Measurements from ENCODE around the gene PAOX. TPM values are rescaled to one million over a fixed set of nuclear protein-coding genes. Genes with fewer than 3 reads are reported as not detected.
"Not testable (repeated sequence)": the region's sequence is repeated elsewhere in the genome, so short reads cannot be mapped to it uniquely, and the experiment has no call there.

PAOX gene
- total RNA-seq, 2 donors from 2014 or later: 12.4 to 13.8 TPM

DNA sequence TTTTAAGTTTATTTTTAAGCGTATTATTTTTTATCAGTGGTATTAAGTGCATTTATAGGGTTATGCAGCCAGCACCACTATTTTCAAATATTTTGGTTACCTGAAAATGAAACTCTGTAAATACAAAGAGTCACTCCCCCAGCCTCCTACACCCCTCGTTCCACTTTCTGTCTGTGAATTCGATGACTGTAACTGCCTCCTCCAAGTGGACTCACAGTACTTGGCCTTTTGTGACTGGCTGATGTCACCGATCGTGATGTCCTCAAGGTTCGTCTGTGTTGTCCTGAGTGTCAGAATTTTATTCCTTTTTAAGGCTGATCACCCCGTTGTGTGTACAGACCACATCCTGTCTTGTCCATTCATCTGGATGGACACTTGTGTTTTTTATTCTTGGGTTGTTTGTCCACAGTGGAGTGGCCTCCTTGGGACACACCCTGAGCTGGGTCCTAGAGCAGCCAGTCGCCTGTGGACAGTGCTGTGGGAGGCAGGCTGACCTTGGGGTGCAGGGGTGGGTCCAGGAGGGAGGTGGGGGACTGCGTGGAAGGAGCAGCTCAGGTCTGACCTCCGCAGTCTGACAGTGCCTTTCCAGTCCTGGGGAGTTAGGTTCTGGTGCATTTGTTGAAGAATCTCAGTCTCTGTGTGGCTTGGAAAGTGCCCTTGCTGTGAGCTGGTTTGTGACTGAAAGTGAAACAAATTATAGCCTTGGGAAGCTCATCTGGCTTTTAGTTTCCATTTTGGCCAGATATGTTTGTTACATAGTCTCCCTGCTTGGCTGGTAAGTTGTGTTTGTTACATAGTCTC lies 21.8 kb downstream of the PAOX start:
- no peaks in the 10 kb centered on the region for H3K9me3 Mint-ChIP-seq
- H3K4me3 Mint-ChIP-seq: peak overlapping the region in 1 of 2 donors; percentile 44
- no peaks in the 10 kb centered on the region for H3K27me3 Mint-ChIP-seq (ENCODE audit: low read depth)
- H3K4me1 Mint-ChIP-seq (ENCODE audit: low read depth): peaks cover 43% of the 10 kb centered on the region
- H3K27ac Mint-ChIP-seq: peak overlapping the region; percentile 56
- DNase-seq: no peak
- ATAC-seq (replicated peaks in 1 of 2): peak; percentile 59 to 63
- H3K36me3 Mint-ChIP-seq (ENCODE audit: insufficient read depth in 2 of 2): peaks cover 14 to 35% of the 10 kb centered on the region in 2 donors

DNA sequence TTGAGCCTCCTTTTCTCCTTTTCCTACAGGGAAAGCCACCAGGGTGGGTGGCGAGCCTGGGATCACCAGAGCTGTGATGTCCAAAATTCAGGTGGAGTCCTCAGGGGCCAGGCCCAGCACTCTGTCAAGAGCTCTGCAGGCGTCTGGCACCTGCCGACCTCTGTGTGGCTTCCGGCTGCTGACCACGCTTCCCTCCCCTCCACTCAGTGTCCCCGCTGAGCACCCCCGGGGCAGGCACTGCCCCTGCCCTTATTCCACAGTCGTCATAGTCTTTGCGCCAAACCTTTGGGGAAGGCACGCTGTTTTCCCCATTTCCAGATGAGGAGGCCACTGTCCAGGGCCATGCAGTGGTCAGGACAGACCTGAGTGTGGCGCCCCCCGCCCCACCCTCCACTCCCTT lies 22.4 kb downstream of the PAOX start:
- peak overlapping the region; percentile 12 for H3K27ac Mint-ChIP-seq
- H3K36me3 Mint-ChIP-seq (ENCODE audit: insufficient read depth in 2 of 2): peaks cover 14 to 35% of the 10 kb centered on the region in 2 donors
- no peaks in the 10 kb centered on the region for H3K9me3 Mint-ChIP-seq
- no peak overlapping the region for H3K4me3 Mint-ChIP-seq
- ATAC-seq (replicated peaks in 1 of 2): peak in 1 of 2 donors; percentile 14
- no peak for DNase-seq
- peaks cover 47% of the 10 kb centered on the region for H3K4me1 Mint-ChIP-seq (ENCODE audit: low read depth)
- H3K27me3 Mint-ChIP-seq (ENCODE audit: low read depth): no peaks in the 10 kb centered on the region

DNA sequence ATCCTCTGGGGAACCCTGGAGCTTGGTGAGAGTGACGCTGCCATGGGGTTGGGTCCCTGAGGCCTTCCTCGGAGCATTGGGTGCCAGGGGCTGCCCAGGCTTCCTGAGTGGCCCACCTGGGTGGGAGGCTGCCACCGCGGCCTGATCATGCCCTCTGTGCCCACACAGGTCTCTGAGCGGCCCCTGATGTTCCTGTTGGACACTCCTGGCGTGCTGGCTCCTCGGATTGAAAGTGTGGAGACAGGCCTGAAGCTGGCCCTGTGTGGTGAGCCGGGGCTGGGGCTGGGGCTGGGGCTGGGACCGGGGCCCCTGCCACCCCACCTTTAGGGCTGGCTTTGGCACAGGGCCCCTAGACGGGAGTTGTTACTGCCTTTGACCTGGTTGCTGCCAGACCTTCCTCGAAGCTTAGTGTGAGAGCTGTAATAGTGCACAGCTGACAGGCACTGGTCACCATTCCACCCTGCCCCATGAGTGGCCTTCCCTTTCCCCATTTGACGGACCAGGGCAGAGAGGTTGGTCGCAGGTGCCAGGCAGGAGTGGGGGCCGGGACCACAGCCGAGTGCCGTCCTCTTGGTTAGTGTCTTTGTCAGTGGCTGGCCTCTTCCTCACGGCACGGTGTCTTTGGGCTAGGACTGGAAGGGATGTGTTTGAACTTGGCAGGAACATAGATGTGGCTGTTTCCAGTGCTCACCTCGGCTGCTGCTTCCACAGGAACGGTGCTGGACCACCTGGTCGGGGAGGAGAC lies 23.1 kb downstream of the PAOX start:
- peaks cover 16 to 37% of the 10 kb centered on the region in 2 donors for H3K36me3 Mint-ChIP-seq (ENCODE audit: insufficient read depth in 2 of 2)
- DNase-seq (no peak), ATAC-seq (replicated peaks in 1 of 2) (no peak)
- no peaks in the 10 kb centered on the region for H3K9me3 Mint-ChIP-seq
- H3K27ac Mint-ChIP-seq: no peak overlapping the region
- peaks cover 47% of the 10 kb centered on the region for H3K4me1 Mint-ChIP-seq (ENCODE audit: low read depth)
- no peak overlapping the region for H3K4me3 Mint-ChIP-seq
- H3K27me3 Mint-ChIP-seq (ENCODE audit: low read depth): no peaks in the 10 kb centered on the region

DNA sequence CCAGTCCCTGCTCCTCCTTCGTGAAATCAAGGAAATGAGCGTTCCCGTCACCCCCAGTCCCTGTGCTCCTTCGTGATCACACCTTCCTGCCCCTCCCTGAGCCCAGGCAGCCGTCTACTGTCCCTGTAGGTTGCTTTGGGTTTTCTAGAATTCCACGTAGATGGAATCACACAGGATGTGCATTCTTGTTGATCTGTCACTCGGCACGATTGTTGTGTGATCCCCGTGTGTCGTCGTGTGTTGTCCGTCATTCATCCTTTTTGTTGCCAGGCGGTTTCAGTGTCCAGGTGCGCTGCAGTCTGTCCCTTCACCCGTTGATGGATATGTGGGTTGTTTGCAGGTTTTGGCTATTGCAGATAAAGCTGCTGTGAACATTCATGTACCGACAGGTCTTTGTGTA lies 24.3 kb downstream of the PAOX start:
- no peak overlapping the region for H3K4me3 Mint-ChIP-seq
- peaks cover 18 to 44% of the 10 kb centered on the region in 2 donors for H3K36me3 Mint-ChIP-seq (ENCODE audit: insufficient read depth in 2 of 2)
- ATAC-seq (replicated peaks in 1 of 2) (no peak), DNase-seq (no peak)
- H3K27ac Mint-ChIP-seq: no peak overlapping the region
- H3K4me1 Mint-ChIP-seq (ENCODE audit: low read depth): peaks cover 48% of the 10 kb centered on the region
- no peaks in the 10 kb centered on the region for H3K9me3 Mint-ChIP-seq
- no peaks in the 10 kb centered on the region for H3K27me3 Mint-ChIP-seq (ENCODE audit: low read depth)

DNA sequence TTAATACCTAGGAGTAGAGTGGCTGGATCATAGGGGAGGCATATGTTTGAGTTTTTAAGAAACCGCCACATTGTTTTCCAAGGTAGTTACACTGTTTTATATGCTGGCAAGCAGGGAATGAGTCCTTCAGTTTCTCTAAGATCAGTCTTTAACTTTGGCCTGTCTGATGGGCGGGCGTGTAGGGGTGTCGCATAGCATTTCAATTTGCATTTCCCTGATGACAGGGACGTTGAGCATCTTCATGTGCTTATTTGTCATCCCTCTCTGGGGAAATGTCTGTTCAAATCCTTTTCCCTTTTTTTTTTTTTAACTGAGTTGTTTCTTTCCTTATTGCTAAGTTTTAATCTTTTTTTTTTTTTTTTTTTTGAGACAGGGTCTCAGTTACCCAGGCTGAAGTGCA lies 24.7 kb downstream of the PAOX start:
- no peaks in the 10 kb centered on the region for H3K9me3 Mint-ChIP-seq
- peaks cover 20 to 49% of the 10 kb centered on the region in 2 donors for H3K36me3 Mint-ChIP-seq (ENCODE audit: insufficient read depth in 2 of 2)
- H3K4me1 Mint-ChIP-seq (ENCODE audit: low read depth): peaks cover 51% of the 10 kb centered on the region
- H3K27ac Mint-ChIP-seq: no peak overlapping the region
- no peaks in the 10 kb centered on the region for H3K27me3 Mint-ChIP-seq (ENCODE audit: low read depth)
- H3K4me3 Mint-ChIP-seq: no peak overlapping the region
- ATAC-seq (replicated peaks in 1 of 2) (no peak), DNase-seq (no peak)

DNA sequence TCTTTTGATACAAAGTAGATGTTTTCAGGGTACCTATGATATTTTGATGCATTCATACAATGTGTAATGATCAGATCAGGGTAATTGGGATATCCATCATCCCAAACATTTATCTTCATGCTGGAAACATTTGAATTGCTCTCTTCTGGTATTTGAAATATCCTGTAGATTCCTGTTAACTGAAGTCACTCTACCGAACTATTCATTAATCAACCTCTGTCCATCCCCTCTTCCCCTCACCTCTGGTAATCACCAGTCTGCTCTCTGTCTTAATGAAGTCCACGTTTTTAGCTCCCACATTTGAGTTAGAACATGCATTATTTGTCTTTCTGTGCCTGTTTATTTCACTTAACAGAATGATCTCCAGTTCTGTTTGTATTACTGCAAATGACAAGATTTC lies 26.2 kb downstream of the PAOX start:
- DNase-seq: no peak
- H3K4me3 Mint-ChIP-seq: no peak overlapping the region
- H3K9me3 Mint-ChIP-seq: peaks cover under 1 to 2% of the 10 kb centered on the region in 2 donors
- peaks cover 28 to 61% of the 10 kb centered on the region in 2 donors for H3K36me3 Mint-ChIP-seq (ENCODE audit: insufficient read depth in 2 of 2)
- H3K4me1 Mint-ChIP-seq (ENCODE audit: low read depth): peaks cover 50% of the 10 kb centered on the region
- ATAC-seq (replicated peaks in 1 of 2): no peak
- no peaks in the 10 kb centered on the region for H3K27me3 Mint-ChIP-seq (ENCODE audit: low read depth)
- no peak overlapping the region for H3K27ac Mint-ChIP-seq

DNA sequence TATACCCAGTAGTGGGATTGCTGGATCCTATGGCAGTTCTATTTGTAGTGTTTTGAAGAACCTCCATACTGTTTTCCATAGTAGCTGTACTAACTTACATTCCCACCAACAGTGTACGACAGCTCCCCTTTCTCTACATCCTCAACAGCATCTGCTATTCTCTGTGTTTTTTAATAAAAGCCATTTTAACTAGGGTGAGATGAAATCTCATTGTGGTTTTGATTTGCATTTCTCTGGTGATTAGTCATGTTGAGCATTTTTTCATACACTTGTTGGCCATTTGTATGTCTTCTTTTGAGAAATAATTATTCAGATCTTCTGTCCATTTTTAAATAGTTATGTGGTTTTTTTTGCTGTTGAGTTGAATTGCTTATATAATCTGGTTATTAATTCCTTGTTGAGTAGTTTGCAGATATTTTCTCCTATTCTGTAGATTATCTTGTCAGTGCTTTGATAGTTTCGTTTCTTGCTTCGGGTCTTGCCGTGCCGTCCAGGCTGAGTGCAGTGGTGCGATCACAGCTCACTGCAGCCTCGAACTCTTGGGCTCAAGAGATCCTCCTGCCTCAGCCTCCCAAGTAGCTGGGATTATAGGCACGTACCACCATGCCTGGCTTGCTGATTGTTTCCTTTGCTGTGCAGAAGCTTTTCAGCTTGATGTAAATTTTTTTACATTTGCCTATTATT lies 26.9 kb downstream of the PAOX start:
- peaks cover 43% of the 10 kb centered on the region for H3K4me1 Mint-ChIP-seq (ENCODE audit: low read depth)
- H3K27me3 Mint-ChIP-seq (ENCODE audit: low read depth): no peaks in the 10 kb centered on the region
- peaks cover 31 to 65% of the 10 kb centered on the region in 2 donors for H3K36me3 Mint-ChIP-seq (ENCODE audit: insufficient read depth in 2 of 2)
- H3K4me3 Mint-ChIP-seq: peak overlapping the region in 1 of 2 donors; percentile 18
- DNase-seq (no peak), ATAC-seq (replicated peaks in 1 of 2) (peak; percentile 24 to 39)
- H3K9me3 Mint-ChIP-seq: peaks cover 2 to 5% of the 10 kb centered on the region in 2 donors
- H3K27ac Mint-ChIP-seq: peak overlapping the region; percentile 6

DNA sequence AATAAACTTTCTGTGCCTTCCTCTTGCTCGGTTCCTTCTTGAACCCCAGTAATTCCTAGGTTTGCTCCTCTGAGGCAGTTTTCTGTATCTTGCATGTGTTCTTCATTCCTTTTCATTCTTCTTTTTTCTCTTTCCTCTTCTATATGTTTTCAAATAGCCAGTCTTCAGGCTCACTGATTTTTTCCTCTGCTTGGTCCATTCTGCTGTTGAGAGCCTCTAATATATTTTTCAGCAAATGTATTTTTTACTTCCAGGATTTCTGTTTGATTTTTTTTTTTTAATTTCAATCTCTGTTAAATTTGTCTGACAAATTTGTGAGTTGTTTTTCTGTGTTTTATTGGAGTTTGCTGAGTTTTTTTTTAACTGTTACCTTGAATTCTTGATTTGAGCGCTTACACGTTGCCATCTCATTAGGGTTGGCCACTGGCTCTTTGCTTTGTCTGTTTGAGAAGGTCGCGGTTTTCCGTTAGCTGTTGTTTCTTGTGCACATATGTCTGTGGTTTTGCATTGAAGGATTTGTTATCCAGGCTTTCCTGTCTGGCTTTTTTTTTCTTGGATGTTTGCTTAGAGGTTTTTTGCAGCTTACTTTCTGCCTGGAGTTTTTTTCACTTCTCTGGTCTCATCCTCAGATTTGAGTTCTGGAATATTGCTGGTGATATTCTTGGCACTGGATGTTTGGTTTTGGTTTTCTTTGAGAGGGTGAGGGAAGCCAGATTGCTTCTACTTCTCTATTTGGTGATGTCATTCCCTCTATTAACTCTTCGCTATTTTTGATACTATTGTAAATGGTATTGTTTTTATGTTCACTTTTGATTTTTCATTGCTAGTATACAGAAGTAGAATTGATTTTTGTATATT lies 32.7 kb downstream of the PAOX start:
- ATAC-seq (replicated peaks in 1 of 2) (no peak), DNase-seq (no peak)
- Mint-ChIP-seq H3K4me1 (ENCODE audit: low read depth) (peaks cover 16% of the 10 kb centered on the region), H3K27ac (no peak overlapping the region), H3K4me3 (no peak overlapping the region), H3K27me3 (ENCODE audit: low read depth) (no peaks in the 10 kb centered on the region), H3K9me3 (peaks cover 9 to 13% of the 10 kb centered on the region in 2 donors), H3K36me3 (ENCODE audit: insufficient read depth in 2 of 2) (peaks cover 50 to 81% of the 10 kb centered on the region in 2 donors)

DNA sequence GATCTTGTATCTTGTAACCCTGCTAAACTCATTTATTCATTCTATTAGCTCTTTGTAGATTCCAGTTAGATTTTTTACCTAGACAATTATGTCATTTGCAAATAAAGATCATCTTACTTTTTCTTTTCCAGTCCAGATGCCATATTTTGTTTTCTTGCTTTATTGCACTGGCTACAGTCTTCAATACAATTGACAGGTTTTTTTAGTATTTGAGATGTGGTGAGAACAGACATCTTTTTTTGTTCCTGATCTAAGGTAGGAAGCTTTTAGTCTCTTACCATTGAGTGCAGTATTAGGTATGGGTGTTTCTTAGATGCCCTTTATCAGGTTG lies 33.3 kb downstream of the PAOX start:
- Mint-ChIP-seq H3K27me3 (ENCODE audit: low read depth) (no peaks in the 10 kb centered on the region), H3K36me3 (ENCODE audit: insufficient read depth in 2 of 2) (peaks cover 48 to 75% of the 10 kb centered on the region in 2 donors), H3K4me1 (ENCODE audit: low read depth) (peaks cover 16% of the 10 kb centered on the region), H3K9me3 (peaks cover 9 to 13% of the 10 kb centered on the region in 2 donors), H3K27ac (no peak overlapping the region), H3K4me3 (no peak overlapping the region)
- no peak for ATAC-seq (replicated peaks in 1 of 2)
- no peak for DNase-seq

DNA sequence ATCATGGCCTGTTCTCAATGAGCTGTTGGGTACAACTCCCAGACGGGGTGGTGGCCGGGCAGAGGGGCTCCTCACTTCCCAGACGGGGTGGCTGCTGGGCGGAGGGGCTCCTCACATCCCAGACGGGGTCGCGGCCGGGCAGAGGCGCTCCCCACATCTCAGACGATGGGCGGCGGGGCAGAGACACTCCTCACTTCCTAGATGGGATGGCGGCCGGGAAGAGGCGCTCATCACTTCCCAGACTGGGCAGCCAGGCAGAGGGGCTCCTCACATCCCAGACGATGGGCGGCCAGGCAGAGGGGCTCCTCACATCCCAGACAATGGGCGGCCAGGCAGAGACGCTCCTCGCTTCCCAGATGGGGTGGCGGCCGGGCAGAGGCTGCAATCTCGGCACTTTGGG lies 35.3 kb downstream of the PAOX start:
- not testable (repeated sequence) for H3K27me3 Mint-ChIP-seq (ENCODE audit: low read depth); H3K4me1 Mint-ChIP-seq (ENCODE audit: low read depth); H3K27ac Mint-ChIP-seq; DNase-seq; ATAC-seq (replicated peaks in 1 of 2); H3K4me3 Mint-ChIP-seq
- H3K36me3 Mint-ChIP-seq (ENCODE audit: insufficient read depth in 2 of 2): peaks cover 37 to 58% of the 10 kb centered on the region in 2 donors
- H3K9me3 Mint-ChIP-seq: peaks cover 7 to 13% of the 10 kb centered on the region in 2 donors

DNA sequence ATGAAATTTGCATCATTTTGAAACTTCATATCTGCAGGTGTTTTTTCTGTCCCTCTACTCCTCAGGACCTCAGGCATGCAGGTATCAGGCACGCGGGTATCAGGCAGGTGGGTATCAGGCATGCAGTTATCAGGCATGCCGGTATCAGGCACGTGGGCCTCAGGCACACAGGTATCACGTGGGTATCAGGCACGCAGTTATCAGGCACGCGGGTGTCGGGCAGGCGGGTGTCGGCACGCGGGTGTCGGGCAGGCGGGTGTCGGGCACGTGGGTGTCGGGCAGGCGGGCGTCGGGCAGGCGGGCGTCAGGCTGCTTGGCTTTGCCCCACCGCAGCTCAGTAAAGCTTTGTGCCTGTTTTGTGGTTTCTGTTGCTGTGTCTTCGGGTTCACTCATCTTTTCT lies 36.7 kb downstream of the PAOX start:
- no peak for DNase-seq
- H3K27me3 Mint-ChIP-seq (ENCODE audit: low read depth): no peaks in the 10 kb centered on the region
- H3K36me3 Mint-ChIP-seq (ENCODE audit: insufficient read depth in 2 of 2): peaks cover 30 to 49% of the 10 kb centered on the region in 2 donors

DNA sequence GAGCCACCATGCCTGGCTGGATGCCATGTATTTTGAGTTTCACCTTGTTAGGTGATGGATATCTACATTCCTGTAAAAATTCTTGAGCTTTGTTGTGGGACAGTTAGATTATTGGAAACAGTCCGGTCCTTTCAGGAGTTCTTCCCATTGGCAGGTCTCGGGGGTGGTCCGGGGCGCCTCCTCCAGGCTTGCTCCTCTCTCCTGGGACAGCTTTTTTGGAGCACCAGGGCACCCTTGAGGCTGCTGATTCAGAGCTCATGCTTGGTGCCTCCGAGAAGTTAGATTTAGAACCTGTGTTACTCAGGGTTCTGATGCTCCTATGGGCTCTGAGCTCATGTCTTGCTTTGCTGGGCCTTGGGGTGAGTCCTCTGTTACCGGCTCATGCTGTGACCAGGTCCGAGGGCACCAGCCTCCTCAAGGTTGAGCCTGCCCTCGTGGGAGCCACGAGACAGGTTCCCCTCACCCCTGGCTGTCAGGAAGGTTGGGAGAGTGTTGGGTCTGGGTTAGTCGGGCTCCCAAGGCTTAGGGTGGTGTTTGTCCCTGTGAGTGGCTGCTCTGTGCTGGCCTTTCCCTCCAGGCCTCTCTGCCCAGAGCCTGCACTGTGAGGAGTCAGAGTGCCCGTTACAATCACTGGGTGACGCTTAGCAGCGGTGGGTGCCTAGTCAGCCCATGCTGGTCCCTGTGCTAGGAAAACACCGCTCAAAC lies 39.4 kb downstream of the PAOX start:
- Mint-ChIP-seq H3K4me3 (no peak overlapping the region), H3K36me3 (ENCODE audit: insufficient read depth in 2 of 2) (peaks cover 10 to 23% of the 10 kb centered on the region in 2 donors), H3K27me3 (ENCODE audit: low read depth) (no peaks in the 10 kb centered on the region), H3K9me3 (no peaks in the 10 kb centered on the region), H3K4me1 (ENCODE audit: low read depth) (no peaks in the 10 kb centered on the region), H3K27ac (no peak overlapping the region)
- DNase-seq (no peak), ATAC-seq (replicated peaks in 1 of 2) (no peak)

More for the DNA sequence above, 36.7 kb downstream of the PAOX start:
- H3K4me1 Mint-ChIP-seq (ENCODE audit: low read depth): no peaks in the 10 kb centered on the region
- no peak overlapping the region for H3K4me3 Mint-ChIP-seq
- no peak overlapping the region for H3K27ac Mint-ChIP-seq
- no peak for ATAC-seq (replicated peaks in 1 of 2)
- H3K9me3 Mint-ChIP-seq: peaks cover 7 to 11% of the 10 kb centered on the region in 2 donors
